GM19324 (cell line): ENCODE data around the gene TSPEAR.
"Not testable (repeated sequence)": the region's sequence is repeated elsewhere in the genome, so short reads cannot be mapped to it uniquely, and the experiment has no call there.

Experiments
- ATAC-seq: cut with Tn5 transposase; IDR thresholded peaks from one replicate; pipeline ENCODE4 v1.9.1; 2021; ENCODE audit warnings: mild to moderate bottlenecking, moderate library complexity; ENCODE audit not compliant: unreplicated experiment, low FRiP score

Gene TSPEAR

GRCh38 chr21:44596068-44596725 is 115.2 kb downstream of the TSPEAR start:
- ATAC-seq = no peak

GRCh38 chr21:44595524-44595923 is 115.8 kb downstream of the TSPEAR start:
- ATAC-seq = no peak

DNA sequence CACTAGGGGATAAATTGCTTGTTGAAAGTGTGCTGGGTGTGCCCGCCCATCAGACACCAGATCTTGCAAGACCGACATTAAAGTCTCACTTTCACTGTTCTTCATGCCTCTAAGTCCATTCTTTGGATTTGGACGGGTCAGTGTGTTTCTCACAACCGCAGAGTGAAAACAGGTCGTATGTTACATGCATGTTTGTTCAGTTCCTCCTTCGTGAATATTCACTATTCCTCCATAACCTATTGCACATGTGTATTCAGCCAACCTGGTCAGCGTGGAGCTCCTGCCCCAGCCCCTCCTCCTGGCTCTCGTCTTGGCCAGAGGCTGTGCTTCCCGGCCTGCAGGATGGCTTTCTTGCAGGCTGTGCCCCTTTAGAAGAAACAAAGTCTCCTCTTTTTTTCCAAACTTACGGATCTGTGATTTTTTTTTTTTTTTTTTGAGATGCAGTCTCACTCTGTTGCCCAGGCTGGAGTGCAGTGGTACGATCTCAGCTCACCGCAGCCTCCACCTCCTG is 116.9 kb downstream of the TSPEAR start:
- ATAC-seq = no peak

GRCh38 chr21:44593598-44594405 is 117.6 kb downstream of the TSPEAR start:
- ATAC-seq = no peak

DNA sequence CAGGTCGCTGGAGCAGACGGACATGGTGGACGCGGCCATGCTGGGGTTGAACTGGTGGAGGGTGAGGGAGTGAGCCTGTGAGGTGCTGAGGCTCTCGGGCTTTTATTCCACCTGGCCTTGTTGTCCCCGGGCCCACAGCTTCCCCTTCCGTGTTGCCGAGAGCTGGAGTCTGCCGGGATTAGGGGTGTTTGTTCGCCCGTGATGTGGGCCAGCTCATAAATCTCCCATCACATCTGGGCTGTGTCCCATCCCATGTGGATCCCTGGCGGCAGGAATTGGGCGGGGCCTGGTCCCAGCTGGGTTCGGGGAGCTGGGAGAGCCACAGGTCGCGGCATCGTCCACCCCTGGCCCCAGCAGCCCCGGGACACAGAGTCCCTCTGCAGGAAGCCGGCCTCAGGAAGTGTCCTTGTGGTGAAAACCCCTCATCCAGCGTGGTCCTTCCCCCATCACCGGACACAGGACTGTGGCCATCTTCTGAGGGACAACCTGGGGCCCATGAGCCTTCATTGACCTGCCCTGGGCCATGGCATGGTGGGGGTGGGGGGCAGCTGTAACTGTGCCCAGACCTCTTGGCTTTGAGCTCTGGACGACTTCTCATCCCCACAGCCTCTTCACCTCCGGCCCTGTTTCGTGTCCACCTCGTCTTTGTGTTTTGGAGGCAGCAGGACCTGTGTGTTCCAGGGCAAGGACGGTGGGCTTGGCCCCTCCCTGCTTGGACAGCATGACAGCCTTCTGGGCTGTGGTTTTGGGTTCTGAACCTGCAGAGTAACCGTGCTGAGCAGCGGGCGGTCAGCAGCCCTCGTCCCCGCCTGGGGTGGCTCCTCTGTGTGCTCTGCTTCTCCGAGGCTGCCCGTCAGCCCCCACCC is 118.7 kb downstream of the TSPEAR start, which contains the start of gene KRTAP10-6:
KRTAP10-6 (minus strand) TSS at position 60 of the 866 bp plus-strand sequence; CDS start at position 39, 21 bp downstream.
- ATAC-seq = no peak

- not testable (repeated sequence) for ATAC-seq
Measured at GRCh38 chr21:44591801-44592130, 119.6 kb downstream of the TSPEAR start.

GRCh38 chr21:44590897-44591800 is 120.2 kb downstream of the TSPEAR start:
- ATAC-seq = not testable (repeated sequence)

DNA sequence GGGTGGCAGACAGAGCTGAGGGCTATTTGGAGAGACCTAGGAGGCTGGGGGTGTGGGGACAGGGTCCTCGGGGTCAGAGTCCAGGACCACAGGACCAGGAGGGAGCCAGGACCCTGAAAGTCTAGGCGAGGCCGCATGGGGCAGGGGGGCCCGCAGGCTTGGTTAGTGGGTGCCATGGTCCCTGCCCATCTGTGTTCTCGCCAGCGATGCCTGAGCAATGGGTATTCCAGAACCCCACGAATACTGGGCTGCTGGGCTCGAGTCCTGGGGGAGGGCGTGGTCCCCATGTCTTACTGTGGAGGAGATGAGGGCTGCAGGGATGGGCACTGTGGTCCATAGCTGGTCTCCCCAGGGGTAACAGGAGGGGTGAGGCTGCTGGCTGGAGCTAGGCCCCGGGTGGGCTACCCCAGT is 121.1 kb downstream of the TSPEAR start:
- no peak for ATAC-seq

DNA sequence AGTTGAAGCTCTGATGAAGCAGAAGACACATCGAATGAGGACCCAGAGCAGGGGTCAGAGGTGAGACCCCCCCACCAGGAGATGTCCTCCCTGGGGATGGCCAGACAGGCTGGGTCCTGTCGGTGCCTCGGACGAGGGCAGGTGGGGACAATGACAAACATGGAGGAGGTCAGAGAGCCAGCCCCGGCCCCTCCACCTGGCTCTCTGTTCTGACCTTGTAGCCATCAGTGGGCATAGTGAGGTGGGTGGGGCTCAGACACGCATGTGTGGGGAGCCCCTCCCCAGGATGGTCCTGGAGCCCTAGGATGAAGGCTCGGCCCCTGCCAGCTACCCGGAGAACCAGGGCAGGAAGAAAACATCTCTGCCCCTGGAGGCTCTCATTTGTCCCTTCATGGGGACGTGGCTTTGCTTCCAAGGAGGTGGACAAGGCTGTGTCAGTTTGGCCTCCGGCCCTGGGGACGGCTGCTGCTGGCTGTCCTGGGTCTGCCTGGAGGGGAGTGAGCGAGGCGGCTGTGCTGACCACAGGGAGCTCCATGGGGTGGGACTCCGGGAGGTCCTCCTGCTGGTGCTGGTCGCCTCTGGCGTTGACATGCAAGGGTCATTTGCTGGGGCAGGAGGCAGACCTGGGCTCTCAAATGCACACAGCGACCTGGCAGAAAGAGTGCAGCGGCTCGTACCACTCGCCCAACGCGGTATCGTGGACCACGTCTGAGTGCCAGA is 121.6 kb downstream of the TSPEAR start:
- ATAC-seq = no peak

DNA sequence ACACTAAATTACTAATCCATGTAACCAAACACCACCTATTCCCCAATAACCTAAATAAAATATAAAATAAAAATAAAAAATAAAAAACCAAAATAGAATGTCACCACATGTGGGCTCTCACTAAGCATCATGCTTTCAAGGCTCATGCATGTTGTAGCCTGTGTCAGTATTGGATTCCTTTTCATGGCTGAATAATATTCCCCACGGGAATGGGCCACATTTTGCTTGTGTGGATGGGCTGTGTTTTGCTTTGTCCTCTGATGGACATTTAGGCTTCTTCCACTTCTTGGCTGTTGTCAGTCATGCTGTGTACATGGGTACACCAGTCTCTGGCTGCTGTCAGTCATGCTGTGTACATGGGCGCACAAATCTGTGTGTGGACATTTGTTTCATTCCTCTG is 122.3 kb downstream of the TSPEAR start:
- ATAC-seq = no peak

DNA sequence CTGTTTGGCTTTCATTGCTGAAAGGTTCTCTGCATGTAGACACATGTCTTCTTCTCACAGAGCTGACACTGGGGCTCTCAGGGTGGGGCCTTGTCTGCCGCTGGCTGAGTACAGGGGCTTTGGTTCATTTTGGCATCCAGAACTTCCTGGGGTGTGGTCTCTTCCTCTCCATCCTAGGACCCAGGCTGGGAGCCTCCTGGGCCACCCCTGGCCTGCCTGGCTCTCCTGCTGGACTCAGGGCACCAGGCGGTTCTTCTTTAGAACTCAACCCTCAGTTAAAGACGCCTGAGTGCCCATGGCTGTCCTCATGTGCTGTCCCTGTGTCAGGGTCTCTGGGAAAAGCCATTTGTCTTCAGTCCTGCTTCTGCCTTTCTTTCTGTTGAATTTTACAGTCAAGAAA is 125.5 kb downstream of the TSPEAR start:
- no peak for ATAC-seq

DNA sequence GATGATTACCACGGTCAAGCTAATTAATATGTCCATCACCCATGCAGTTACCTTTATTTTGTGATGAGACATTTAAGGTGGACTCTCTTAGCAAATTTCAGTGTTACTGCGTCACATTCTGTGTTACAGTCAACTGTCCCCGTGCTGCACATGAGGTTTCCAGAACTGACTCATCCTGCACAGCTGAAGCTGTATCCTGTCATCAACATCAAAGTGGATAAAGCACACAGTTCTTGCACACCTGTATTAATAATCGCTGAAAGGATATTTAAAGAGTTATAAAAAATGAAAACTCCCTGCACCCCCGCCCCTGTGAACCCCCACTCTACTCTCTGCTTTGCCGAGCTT is 127.6 kb downstream of the TSPEAR start:
- ATAC-seq = no peak

DNA sequence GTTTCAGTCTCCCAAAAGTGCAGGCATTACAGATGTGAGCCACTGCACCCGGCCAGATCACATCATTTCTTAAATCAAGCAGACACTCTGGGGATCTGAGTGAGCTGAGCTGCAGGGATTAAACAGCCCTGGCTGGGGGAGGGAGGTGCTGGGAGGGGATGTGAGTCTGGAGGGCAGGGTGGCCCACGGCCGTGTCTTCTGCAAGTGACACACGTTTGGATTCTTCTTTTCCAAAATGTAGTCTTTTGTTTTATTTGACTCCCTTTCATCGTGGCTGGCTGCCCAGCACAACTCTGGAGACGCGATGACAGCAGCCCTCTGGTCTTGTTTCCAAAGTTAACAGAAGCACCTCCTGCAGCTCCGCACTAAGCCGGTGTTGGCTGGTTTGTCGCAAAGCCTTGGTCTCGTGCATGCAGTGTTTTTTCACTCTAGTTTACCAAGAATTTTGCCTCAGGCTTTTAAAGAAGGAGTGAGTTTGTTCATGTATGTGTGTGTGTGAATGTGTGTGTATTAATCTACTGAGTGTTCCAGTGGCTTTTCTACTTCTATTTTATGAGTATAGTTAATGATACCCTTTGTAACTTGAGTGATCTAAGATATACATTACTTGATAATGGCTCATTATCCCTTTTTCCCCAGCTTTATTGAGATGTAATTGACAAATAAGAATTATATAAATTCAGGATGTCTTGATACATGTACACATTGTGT is 128.1 kb downstream of the TSPEAR start:
- ATAC-seq = no peak

GRCh38 chr21:44582055-44582454 is 129.3 kb downstream of the TSPEAR start:
- ATAC-seq = no peak

- no peak for ATAC-seq
Measured at GRCh38 chr21:44581158-44581557, 130.2 kb downstream of the TSPEAR start.

DNA sequence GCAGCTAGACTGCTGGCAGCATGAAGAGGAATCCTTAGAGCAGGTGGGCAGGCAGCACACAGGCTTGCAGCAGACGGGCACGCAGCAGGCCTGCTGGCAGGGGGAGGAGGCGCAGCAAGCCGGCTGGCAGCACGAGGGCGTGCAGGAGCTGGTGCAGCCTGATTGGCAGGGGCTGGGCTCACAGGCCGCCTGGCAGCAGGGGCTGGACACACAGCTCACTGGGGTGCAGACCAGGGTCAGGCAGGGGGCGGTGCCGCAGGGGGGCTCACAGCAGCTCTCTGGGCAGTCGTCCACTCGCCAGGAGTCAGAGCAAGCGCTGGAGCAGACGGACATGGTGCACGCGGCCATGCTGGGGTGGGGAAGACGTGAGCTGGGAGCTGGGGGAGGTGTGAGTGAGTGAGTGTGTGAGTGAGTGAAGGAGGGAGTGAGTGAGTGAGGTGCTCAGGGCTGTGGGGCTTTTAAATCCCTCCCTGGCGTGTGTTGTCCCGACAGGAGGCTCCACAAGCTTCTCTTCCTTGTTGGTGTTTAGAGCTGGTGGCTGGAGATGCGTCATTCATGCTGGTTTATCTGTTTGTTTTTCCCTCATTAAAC is 131.0 kb downstream of the TSPEAR start, which contains the start of gene KRTAP10-5:
KRTAP10-5 (minus strand) TSS at position 374 of the 591 bp plus-strand sequence; CDS start at position 348, 26 bp downstream.
- not testable (repeated sequence) for ATAC-seq

DNA sequence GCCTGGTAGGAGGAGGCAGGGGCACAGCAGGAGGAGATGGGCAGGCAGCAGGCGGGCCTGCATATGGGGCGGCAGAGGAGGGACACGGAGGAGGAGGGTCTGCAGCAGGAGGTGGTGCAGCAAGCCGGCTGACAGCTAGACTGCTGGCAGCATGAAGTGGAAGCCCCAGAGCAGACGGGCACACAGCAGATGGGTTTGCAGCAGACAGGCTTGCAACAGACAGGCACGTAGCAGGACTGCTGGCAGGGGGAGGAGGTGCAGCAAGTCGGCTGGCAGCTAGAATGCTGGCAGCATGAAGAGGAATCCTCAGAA is 131.6 kb downstream of the TSPEAR start:
- ATAC-seq = no peak
